HG02763 (cell line): ENCODE data around the gene STX11.

Experiments
- ATAC-seq: cut with Tn5 transposase; IDR thresholded peaks from one replicate; pipeline ENCODE4 v1.9.1; 2021; ENCODE audit warnings: mild to moderate bottlenecking, moderate library complexity; ENCODE audit not compliant: unreplicated experiment

Gene STX11

GRCh38 chr6:144141470-144141869 lies 8.8 kb upstream of the STX11 start:
- ATAC-seq = no peak

DNA sequence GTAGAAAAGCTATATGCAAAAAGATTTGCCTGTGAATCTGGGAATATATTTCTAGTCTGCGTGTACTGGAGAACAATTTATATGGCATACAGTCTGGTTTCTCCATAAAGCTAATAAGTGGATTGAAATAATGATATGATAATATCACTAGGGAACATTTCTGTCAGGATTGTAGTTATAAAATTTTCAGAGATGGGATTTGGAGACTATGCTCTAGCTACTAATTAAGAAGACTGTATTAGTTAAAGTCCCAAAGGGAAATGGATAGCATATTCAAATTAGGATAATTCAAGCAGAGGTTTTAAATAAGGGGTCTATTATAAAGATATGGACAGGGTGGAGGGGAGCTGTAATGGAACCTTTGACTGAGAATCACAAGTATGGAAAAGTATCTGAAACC lies 7.2 kb upstream of the STX11 start:
- no peak for ATAC-seq

GRCh38 chr6:144143878-144144277 lies 6.4 kb upstream of the STX11 start:
- ATAC-seq = no peak

DNA sequence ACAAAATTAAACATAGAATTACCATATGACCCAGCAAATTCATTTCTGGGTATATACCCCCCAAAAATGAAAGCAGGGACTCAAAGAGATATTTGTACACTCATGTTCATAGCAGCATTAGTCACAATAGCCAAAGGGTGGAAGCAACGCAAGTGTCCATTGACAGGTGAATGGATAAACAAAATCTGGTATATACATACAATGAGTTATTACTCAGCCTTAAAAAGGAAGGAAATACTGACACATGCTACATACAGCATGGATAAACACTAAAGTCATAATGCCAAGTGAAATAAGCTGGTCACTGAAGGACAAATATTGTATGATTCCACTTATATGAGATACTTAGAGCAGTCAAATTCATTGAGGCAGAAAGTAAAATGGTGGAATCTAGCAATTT lies 5.3 kb upstream of the STX11 start:
- no peak for ATAC-seq

DNA sequence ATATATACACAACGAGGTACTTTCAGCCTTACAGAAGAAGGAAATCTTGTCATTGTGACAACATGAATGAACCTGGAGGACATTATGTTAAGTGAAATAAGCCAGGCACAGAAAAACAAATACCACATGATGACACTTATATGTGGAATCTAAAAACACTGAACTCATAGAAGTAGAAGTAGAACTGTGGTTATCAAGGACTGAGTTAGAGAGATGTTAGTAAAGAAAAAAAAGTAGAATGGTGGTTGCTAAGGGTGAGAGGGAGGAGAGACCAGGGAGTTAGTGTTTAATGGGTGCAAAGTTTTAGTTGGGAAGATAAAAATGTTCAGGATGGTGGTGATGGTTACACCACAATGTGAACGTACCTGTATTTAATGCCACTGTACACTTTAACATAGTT lies 4.8 kb upstream of the STX11 start:
- no peak for ATAC-seq

DNA sequence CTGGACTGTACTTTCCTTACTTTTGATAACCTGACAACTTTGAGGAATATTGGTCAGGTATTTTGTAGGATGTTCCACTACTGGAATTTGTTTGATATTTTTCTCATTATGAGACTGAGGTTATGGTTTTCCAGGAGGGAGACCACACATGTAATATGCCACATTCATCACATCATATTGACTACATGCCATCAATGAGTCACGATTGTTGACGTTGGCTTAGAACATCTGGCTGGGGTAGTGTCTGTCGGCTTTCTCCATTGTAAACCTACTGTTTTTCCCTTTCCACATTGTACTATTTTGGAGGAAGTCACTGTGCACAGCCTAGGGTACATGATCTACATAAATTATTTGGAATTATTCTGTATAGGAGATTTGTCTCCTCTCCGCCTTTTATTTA lies 1.4 kb upstream of the STX11 start:
- ATAC-seq = no peak

GRCh38 chr6:144149558-144149893 lies 791 bp upstream of the STX11 start:
- ATAC-seq = no peak

DNA sequence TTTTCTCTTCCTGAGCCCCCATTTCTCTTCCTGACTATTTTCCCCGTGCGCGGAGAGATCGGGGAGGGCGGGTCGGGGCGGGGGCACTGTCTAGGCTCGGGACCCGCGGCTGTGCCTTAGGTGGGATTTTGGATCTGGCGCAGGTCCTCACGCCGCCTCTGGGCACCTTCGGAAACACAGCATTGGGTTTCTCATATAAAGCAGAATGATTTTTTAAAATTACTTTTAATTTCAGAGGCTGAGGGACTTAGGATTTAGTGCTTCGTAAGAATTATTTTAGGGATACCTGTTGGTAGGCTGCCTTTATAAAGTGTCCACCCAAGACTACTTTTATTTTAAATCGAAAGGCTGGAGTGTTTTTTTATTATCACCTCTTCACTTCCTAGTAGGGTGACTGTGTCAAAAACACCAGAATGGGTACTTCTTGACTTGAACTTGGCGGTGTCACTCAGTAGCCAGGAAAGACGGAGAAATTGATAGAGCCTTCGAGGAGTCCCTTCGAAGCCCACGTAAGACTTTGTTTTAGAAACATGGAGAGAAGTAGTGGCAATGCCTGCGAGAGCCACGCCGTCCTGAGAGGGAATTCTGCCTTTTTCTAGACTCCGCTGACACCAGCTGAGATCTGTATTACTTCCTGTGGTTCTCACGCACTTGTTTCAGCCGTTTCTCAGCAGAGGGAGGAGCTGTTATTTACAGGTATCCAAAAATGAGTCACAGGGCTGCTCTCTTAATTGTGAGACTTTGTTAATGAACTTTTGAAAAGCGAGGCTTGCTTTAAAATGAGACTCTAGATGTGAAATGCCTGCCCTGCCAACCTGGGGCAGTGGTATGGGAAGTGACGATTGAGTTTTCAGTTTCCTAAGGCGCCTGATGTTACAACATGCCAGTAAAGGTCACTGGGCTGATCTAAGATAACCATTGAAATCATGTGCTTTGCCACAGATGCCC lies 667 bp downstream of the STX11 start:
- ATAC-seq = peak; percentile 55

DNA sequence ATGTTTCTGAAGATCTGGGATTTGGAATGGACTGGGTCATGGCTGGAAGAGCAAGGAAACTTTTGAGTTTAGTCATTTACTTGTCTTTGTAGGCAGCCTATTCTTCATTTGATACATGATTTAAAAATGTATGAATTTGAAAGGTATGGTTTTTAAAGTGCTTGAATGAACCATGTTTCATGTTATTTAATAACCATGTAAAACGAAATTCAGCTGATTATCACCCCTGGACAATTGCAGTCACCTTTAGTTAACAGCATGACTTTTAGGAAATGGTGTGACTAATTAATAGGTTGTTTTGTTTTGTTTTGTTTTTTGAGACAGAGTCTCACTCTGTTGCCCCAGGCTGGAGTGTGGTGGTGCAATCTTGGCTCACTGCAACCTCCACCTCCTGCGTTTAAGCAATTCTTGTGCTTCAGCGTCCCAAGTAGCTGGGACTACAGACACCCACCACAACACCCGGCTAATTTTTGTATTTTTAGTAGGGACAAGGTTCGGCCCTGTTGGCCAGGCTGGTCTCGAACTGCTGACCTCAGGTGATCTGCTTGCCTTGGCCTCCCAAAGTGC lies 2.1 kb downstream of the STX11 start:
- ATAC-seq = no peak

DNA sequence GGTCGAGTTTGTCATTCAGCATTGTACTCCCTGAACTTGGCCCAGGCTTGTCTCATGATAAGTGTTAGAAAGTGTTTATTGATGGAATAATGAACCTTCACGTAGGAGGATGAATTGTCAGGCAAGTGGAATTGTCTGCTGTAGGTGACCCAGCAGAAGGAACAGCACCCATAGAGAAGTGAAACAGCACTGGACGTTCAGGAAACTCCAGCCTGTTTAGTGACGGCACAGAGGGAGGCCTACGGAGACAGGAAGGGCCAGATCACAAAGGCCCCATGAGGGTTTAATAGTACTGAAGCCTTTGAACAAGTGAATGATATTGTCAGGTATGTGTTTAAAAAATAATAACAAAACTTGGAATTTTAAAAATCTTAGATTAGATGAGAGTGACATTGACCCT lies 2.9 kb downstream of the STX11 start:
- no peak for ATAC-seq

DNA sequence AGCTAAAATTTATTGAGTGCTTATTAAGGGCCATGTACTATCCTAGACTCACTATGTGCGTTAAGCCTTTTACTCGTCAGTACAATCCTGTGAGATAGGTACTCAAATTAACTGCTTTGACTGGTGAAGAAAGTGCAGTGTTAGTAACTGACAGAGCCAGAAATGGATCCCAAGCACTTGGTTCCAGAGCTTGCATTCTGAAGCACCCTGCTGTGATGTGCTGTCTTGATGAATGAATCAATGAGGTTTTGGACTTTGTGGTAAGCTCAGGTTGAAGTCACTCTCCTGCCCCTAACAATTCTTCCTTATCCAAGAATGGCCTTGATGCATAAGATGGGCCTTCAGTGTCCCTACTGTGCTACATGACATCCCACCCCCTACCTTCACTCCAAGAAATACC lies 3.7 kb downstream of the STX11 start:
- no peak for ATAC-seq

DNA sequence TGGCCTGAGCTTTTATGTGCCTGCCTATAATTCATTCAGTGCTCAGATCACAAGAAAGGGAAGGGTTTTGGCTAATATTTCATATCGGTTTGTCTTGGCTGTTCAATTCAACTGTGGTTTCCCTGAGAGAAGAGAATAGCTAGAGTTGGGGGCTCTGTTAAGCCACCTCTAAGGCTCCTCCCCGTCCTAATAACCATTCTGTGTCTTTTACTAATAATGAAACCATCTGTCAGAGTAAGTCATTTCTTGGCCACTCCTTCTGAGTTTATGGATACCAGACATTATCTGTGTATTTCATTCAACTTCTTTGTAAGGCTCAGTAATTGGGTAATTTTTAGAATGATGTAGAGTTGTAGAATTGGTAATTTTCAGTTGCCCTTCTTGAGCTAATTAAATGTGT lies 5.2 kb downstream of the STX11 start:
- ATAC-seq = peak; percentile 44

GRCh38 chr6:144156338-144156737 lies 6.0 kb downstream of the STX11 start:
- ATAC-seq = no peak

DNA sequence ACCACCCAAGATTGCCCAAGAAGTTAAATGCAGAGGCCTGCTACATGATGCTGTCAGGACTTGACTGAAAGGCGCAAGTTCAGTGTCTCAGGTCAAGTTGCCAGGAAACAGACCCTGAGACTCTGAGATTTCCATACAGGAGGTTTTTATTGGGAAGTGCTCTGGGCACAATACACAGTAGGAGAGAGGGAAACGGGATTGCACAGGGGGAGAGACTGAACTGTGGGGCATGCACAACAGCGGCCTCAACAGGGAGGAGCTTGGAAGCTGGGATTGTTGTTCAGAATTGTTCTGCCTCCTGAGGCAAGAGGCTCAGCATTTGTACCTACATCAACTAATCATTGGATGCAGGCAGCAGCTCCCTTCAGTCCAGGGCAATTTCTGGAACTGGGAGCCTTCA lies 6.7 kb downstream of the STX11 start:
- no peak for ATAC-seq

DNA sequence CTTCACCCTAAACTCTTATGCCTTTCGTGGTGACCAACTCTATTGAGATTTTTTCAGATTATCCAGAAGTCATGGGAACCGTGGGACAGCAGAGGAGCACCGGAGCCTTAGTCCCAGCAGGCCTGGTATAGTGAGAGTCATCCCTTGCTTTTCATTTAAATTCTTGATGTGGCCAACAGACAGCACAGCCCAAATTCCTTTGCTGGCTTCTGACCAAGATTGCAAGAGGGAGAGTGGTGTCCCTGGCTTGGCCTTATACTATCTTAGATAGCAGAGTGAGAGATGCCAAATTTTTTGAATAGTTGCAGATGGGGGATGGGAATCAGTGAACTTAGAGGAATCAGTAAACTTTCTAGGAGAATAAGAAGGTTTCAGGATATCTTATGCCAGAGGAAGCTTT lies 7.8 kb downstream of the STX11 start:
- ATAC-seq = no peak

- ATAC-seq = no peak
These were observed 8.9 kb downstream of the STX11 start for GRCh38 chr6:144159223-144159622.

DNA sequence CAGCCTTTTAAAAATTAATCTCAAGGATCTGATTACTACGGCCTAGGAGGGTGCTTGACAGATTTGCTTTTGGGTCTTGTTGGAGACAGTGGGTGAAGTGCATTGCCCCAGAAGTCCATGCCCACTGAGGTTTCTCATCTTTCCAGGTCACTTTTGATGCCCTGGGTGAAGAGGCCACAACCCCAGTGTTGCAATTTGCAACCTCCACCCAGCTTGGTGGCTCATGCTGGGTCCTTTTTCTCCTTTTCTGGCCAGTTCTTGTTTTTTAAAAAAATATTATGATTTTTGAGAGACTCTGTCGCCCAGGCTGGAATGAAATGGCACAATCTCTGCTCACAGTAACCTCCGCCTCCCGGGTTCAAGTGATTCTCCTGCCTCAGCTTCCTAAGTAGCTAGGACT lies 9.4 kb downstream of the STX11 start:
- ATAC-seq = no peak

DNA sequence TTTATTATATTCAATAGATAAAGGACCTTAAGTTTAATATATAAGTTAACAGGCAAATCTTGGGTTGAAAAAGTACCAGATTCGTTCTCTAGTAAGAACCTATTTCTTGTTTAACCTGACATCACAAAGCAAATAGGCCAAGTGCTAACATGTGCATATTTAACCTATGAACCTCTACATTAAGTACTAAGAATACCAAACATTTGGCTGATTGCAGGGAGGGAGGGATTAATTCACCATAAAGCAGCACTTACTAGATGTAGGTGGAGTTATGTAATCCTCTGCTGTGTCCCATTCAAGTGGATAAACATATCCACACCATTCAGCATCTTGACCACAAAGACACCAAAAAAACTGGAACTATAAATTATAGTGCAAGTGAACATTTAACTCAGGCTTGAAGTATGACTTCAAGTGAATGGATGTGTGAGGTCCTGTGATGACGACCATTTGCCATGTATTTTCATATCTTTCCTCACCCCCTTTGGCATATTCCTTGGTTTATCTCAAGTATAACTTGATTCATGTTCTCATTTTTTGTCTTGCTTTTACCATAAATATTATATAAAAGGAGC lies 10.2 kb downstream of the STX11 start:
- ATAC-seq = no peak

DNA sequence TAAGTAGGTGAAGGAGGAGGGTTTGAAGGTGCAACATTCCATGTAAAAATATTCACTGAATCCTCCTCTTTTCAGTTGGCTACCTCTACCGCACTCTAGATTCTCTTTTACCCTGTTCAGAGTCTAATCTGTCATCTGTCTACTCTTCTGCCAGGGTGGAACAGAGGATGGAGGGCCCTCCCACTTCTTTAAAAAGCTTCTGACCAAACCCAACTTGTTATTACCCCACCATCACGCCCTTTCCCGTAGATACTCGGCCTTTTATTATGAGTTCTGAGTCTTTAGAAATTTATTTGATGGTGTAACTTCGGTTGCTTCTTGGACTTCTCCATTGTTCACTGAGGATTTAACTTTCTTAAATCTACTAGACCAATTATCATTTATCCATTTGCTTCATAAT lies 11.7 kb downstream of the STX11 start:
- no peak for ATAC-seq

DNA sequence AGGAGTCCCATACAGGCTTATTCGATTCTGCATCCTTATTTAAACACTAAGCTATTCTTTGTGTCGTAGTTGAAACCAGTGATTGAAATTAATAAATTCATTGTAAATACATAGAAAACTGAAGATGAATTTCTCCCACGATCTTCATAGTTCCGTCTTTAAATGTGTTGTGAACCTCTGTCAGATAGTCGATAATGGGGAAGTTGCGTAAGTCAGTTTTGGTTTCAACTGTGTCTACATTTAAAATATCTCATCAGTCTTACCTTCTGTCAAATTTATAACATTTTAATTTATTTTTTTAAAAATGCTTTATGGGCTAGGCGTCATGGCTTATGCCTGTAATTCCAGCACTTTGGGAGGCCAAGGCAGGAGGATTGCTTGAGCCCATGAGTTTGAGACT lies 12.7 kb downstream of the STX11 start:
- ATAC-seq = peak; percentile 44

- no peak for ATAC-seq
These were observed 15.5 kb downstream of the STX11 start for GRCh38 chr6:144165784-144166183.

GRCh38 chr6:144170044-144170443 lies 19.7 kb downstream of the STX11 start:
- no peak for ATAC-seq
